Bone marrow (tissue), 2 donors: ENCODE results near the gene OR6P1.

Experiments
- DNase-seq, 2 donors: peaks; one replicate each; lab custom pipeline; 2025; lab: John Stamatoyannopoulos, UW

Gene OR6P1

GRCh38 chr1:158516966-158517365 is 53.4 kb downstream of the OR6P1 start:
- DNase-seq = no peak
